PC-3 (cell line): ENCODE data around the gene ATP1A2.

Experiments used
- CTCF ChIP-seq: fragments of 300-600 bp; sonication (generic); conservative IDR thresholded peaks from 2 replicates; pipeline ENCODE4 v1.5.1; 2017; ENCODE audit warnings: antibody characterized with exemption, low read depth, mild to moderate bottlenecking, low read length
- EZH2 ChIP-seq: fragments of 300-600 bp; sonication (generic); IDR thresholded peaks from one replicate; pipeline ENCODE4 v1.6.1; 2017; ENCODE audit warnings: antibody characterized with exemption, mild to moderate bottlenecking, low read length; ENCODE audit not compliant: unreplicated experiment

GRCh38 chr1:160082487-160082886 is 33.1 kb upstream of the ATP1A2 start:
- no peak for TF ChIP-seq CTCF
- TF ChIP-seq EZH2, result no peak
